NCI-H446 (cell line): Measurements from ENCODE around the gene TMEM131L.
A peak's percentile ranks its signal among the peaks of the same experiment; 100 is the strongest.
"Not testable (repeated sequence)": the region's sequence is repeated elsewhere in the genome, so short reads cannot be mapped to it uniquely, and the experiment has no call there.

ENCODE experiments used
- DNase-seq, 2 experiments: peaks; one replicate each; lab custom pipeline; 2025; lab: John Stamatoyannopoulos, UW

The TMEM131L gene

DNA sequence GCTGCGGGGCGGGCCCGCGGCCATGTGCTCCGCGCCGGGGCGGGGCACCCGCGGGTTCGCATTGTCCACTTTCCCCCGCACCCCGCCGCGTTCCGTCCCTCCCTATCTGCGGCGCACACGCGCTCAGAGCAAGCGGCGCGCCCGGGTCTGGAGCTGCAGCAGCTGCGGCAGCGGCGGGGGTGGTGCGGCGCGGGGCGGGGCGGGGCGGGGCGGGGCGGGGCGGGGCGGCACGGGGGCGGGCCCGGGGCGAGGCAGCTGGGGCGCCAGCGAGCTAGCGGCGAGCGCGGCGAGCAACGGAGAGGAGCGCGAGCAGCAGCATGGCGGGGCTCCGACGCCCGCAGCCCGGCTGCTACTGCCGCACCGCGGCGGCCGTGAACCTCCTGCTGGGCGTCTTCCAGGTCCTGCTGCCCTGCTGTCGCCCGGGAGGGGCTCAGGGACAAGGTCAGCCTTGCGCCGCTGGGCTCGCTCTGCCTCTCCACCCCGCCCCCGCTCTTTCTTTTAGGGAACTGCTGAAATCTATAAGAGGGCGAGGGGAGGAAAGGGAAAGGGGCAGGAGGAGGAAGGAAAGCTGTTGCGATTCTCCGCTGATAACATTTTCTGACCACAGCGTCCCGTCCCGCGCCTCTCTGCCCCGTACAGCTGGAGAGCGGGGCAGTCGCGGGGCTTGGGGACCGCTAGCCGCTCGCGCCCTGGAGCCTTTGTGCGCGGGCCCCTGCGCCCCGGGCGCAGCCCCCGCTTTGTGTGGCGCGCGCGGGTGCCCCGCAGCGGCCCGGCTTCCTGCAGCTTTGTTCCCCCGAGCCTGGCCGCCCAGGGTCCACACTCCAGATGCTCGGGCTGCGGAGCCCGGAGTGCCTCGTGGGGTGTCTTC, at the start of gene TMEM131L:
TSS of gene TMEM131L (plus strand) at position 280 of the 868 bp plus-strand sequence. CDS start at position 318, 38 bp downstream.
- DNase-seq, result peak in 1 of 2 experiments; percentile 84

- not testable (repeated sequence) for DNase-seq
Measured at GRCh38 chr4:153416456-153416855, 49.7 kb upstream of the TMEM131L start.

- no peak for DNase-seq
Measured at GRCh38 chr4:153418121-153418520, 48.0 kb upstream of the TMEM131L start.

DNA sequence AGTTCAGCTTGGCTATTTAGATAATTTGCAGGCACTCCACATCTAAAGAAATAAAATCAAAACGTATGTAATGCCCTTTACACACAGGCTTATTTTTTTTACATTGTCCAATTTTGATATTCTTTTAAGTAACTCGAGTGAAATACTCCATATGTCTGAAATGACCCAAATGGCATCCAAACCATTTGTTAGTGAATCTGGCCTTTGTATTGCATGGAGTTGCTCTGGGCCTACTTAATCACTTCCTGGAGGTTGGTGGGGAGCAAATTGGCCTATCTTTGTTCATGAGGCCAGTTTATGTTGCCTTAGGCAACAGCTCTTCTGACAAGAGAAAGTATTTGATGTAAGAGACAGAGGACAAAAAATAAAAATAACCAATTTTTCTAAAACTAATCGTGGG, 47.6 kb upstream of the TMEM131L start:
- DNase-seq, result no peak

DNA sequence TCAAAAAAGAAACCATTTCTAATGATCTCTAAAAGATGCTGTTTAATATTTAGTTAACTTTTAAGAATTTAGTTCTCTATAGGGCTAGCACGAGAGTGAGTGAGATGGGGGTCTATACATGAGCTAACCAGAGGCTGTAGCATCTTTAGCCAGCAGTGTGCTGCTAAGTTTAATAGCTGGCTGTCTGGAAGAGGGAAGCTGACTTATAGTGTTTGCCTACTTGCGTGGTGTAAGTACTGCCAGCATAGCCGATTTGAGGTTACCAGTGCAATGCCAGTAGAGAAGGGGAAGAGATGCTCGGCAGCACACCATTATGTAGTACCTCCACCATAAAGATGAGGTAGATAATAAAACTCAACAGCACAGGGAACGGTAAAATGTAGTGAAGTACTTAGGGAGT, 47.1 kb upstream of the TMEM131L start:
- DNase-seq, result no peak

GRCh38 chr4:153419673-153420278, 46.4 kb upstream of the TMEM131L start:
- no peak for DNase-seq

DNA sequence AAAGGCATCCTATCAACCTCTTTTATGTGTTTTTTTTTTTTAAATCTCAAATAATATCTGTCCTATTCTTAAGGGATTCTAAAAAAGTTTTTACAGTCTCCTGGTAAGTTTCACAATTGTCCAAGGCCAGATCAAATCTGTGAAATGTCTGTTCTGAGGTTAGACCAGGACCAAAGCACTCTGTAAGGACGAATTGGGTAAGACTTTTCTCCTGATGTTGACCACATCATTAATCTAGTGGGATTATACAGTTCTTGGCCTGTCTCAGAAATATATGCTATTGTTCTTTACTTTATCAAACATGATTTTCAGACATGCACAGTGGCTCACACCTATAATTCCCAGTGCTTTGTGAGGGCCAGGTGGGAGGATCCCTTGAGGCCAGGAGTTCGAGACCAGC, 45.8 kb upstream of the TMEM131L start:
- DNase-seq, result no peak

GRCh38 chr4:153421941-153422340, 44.2 kb upstream of the TMEM131L start:
- peak in 1 of 2 experiments; percentile 3 for DNase-seq

DNA sequence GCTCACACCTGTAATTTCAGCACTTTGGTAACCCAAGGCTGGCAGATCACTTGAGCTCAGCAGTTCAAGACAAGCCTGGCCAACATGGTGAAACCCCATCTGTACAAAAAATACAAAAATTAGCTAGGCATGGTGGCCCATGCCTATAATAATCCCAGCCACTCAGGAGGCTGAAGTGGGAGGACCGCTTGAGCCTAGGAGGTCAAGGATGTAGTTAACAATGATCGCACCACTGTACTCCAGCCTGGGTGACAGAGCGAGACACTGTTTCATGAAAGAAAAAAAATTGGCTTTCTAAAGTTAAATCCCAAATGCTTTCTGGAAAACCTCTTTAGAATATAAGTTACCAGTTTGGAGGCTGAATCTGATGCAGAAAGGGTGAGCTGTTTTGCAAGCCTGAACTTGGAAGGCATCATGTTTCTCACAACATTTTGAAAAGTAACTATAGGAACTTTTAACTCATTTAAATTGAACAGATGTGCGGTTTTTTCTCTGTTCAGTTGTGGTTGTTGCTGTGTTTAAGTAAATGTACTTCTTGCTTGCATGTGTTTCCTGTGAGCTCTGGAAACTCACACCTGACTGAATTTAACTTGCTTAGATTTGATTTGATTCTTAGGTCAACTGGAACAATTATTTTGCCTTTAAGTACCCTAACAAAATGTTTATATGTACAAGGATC, 39.8 kb upstream of the TMEM131L start:
- no peak for DNase-seq

GRCh38 chr4:153427363-153428071, 38.6 kb upstream of the TMEM131L start:
- no peak for DNase-seq

DNA sequence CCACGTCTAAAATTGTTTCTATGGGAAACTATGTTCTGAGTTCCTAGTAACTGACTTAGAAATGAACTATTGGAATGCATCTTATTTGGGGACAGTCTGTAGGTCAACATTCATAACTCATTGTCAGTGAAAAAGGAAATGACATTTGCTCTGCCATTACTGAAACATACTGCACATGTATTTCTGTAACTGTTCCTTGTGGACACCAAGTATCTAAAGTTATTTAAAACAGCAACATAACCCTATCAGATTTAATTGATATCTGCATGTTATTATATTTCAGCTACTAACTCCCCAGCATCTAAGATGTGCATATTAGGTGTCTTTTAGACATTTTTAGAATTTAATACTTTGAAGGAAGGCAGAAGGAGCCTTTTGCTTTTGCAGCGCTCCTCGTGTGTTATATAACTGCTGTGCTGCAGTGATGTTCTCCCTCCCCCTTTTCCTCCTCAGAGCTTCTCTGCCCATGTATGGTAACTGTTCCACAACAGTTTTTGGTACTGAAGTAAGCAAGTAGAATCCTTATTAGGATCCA, 37.2 kb upstream of the TMEM131L start:
- DNase-seq, result no peak

- DNase-seq, result peak in 1 of 2 experiments; percentile 32
Measured at GRCh38 chr4:153432965-153433753, 33.0 kb upstream of the TMEM131L start.

- no peak for DNase-seq
Measured at GRCh38 chr4:153433754-153434105, 32.4 kb upstream of the TMEM131L start.

- no peak for DNase-seq
Measured at GRCh38 chr4:153434190-153434589, 32.0 kb upstream of the TMEM131L start.

DNA sequence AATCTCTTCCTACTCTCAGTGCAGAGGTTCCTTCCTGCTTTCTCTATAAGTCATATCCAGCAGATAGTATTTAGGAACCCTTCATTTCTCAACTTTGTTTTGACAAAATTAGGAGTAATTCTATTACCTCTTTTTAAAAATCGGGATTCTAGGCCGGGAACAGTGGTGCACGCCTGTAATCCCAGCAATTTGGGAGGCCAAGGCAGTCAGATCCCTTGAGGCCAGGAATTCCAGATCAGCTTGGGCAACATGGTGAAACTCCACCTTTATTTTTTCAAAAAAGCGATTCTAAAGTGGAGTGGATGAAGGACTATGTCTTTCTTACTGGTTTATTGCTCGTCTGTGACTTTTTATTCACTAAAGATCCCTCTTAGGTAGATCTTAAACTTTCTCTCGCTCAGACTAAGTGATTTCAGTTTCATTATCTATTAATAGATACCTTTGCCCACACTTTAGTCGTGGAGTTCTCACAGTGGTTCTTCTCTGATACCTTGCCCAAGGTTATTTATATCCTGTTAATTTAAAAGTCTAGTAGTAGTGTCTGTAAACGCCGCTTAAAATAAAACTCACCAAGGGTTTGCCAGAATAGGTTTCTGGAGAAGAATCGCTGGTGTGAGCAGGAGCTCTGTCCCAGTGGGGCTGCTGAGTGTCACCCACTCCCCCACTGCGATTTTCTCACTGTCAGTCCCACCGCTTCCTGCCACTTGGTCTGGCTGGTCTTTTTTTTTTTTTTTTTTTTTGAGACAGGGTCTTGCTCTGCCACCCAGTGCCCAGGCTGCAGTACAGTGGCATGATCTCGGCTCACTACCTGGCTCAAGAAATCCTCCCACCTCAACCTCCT, 27.0 kb upstream of the TMEM131L start:
- no peak for DNase-seq

DNA sequence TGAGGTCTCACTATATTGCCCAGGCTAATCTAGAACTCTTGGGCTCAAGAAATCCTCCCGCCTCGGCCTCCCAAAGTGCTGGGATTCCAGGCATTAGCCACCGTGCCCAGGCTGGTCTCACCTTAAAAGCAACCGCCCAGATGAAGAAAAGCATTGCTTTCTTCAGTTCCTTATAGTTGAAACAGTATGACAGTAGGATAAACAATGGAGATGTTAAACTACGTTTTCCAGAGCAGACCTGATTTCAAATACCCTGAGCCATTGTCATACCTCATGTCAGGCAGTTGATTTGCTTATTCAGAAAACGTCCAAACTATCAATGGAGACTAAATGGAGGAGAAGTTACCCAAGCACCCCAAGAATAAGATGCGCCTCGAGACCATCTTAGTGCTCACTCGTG, 26.3 kb upstream of the TMEM131L start:
- no peak for DNase-seq

- no peak for DNase-seq
Measured at GRCh38 chr4:153440475-153440874, 25.7 kb upstream of the TMEM131L start.

DNA sequence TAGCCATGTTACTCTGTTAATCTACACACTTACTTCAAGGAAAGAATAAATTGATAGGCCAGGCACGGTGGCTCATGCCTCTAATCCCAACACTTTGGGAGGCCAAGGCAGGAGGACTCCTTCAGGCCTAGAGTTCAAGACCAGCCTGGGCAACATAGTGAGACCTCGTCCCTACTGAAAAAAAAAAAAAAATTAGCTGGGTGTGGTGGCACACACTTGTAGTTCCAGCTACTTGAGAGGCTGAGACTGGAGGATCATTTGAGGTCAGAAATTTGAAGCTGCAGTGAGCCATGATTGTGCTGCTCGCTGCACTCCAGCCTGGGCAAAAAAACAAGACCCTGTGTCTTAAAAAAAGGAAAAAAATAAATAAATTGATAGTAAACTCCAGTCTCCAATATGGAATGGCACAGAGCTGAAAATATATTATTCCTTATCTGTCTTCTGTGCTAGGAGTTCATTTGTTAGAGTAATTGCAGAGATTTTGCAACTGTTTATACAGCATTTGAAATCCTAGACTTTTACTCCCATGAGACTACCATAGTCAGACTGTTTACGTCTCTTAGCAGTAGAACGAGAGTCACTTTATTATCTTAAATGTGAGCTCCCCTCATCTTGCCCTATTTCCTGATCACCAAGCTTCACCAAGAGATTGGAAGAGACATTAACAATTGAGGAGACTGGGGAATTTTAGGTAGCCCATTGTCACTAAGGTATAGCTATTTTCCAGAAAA, 18.8 kb upstream of the TMEM131L start:
- no peak for DNase-seq

GRCh38 chr4:153448003-153448731, 18.0 kb upstream of the TMEM131L start:
- DNase-seq, result no peak
